ENCODE measurements around the gene KIF5C.
A peak's percentile ranks its signal among the peaks of the same experiment; 100 is the strongest.

The KIF5C gene

GRCh38 chr2:148954536-148954935, 79.5 kb downstream of the KIF5C start:
- no peak for TF ChIP-seq CTCF (IDR thresholded peaks at IDR 0.05; ENCODE audit: insufficient read depth, low read depth, low read length, missing control alignments)
- no peak for DNase-seq (ENCODE audit: low read depth)
- no peak overlapping the region for H3K4me3 ChIP-seq (ENCODE audit: low read depth, low read length)

GRCh38 chr2:148955798-148956197, 80.8 kb downstream of the KIF5C start:
- no peak for TF ChIP-seq CTCF (IDR thresholded peaks at IDR 0.05; ENCODE audit: insufficient read depth, low read depth, low read length, missing control alignments)
- DNase-seq (ENCODE audit: low read depth), result no peak
- H3K4me3 ChIP-seq (ENCODE audit: low read depth, low read length), result no peak overlapping the region

- DNase-seq (ENCODE audit: low read depth), result no peak
- no peak overlapping the region for H3K4me3 ChIP-seq (ENCODE audit: low read depth, low read length)
- no peak for TF ChIP-seq CTCF (IDR thresholded peaks at IDR 0.05; ENCODE audit: insufficient read depth, low read depth, low read length, missing control alignments)
Measured at GRCh38 chr2:148957023-148957422, 82.0 kb downstream of the KIF5C start.

GRCh38 chr2:148959745-148960144, 84.7 kb downstream of the KIF5C start:
- no peak for DNase-seq (ENCODE audit: low read depth)
- no peak overlapping the region for H3K4me3 ChIP-seq (ENCODE audit: low read depth, low read length)
- no peak for TF ChIP-seq CTCF (IDR thresholded peaks at IDR 0.05; ENCODE audit: insufficient read depth, low read depth, low read length, missing control alignments)

- no peak overlapping the region for H3K4me3 ChIP-seq (ENCODE audit: low read depth, low read length)
- DNase-seq (ENCODE audit: low read depth), result no peak
- TF ChIP-seq CTCF (IDR thresholded peaks at IDR 0.05; ENCODE audit: insufficient read depth, low read depth, low read length, missing control alignments), result no peak
Measured at GRCh38 chr2:148960483-148960882, 85.5 kb downstream of the KIF5C start.

GRCh38 chr2:148963461-148963860, 88.4 kb downstream of the KIF5C start:
- no peak overlapping the region for H3K4me3 ChIP-seq (ENCODE audit: low read depth, low read length)
- DNase-seq (ENCODE audit: low read depth), result no peak
- TF ChIP-seq CTCF (IDR thresholded peaks at IDR 0.05; ENCODE audit: insufficient read depth, low read depth, low read length, missing control alignments), result no peak

- TF ChIP-seq CTCF (IDR thresholded peaks at IDR 0.05; ENCODE audit: insufficient read depth, low read depth, low read length, missing control alignments), result no peak
- peak; percentile 52 for DNase-seq (ENCODE audit: low read depth)
Measured at GRCh38 chr2:148965623-148966437, 90.8 kb downstream of the KIF5C start.

More at GRCh38 chr2:148965623-148966437, 90.8 kb downstream of the KIF5C start:
- H3K4me3 ChIP-seq (ENCODE audit: low read depth, low read length), result no peak overlapping the region
